Esophagus muscularis mucosa (tissue), 4 donors: ENCODE data around the gene HAPLN3.

Experiments
- EP300 ChIP-seq: sonication (generic); formaldehyde crosslinking; IDR thresholded peaks from one replicate; pipeline ENCODE4 v1.6.1; 2017; ENCODE audit warnings: antibody characterized with exemption
- POLR2A ChIP-seq: fragments of 450-650 bp; IDR thresholded peaks from one replicate; pipeline ENCODE4 v1.6.1; 2017; ENCODE audit warnings: antibody characterized with exemption, moderate library complexity, mild to moderate bottlenecking, low read depth
- TF ChIP-seq, protein P1 (sequence below), 3 experiments: fragments of 200-600 bp in 2 of 3; fragments of 450-650 bp in 1 of 3; sonication (generic) in 2 of 3; IDR thresholded peaks; one replicate each; pipeline ENCODE4 v1.5.1; 2017 to 2019; ENCODE audit warnings: antibody characterized with exemption in 3 of 3, mild to moderate bottlenecking in 2 of 3, moderate library complexity in 1 of 3

DNA sequence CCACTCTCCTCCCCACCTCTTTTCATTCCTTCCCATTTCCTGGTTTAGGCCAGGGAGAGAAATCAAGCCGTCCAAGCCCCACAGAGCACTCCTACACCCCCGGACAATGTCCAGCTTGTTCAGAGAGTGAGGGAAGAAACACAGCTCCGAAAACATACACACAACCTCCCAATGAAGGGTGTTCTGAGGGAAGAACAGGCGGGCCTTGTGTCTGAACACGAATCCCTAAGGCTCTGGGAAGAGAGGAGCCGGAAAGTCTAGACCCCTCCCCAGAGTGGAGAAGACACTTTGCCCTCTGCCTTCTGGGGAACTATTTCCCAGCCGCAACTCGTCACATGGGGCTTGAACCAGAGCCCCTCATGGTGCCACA, 61.6 kb downstream of the HAPLN3 start:
- TF ChIP-seq, protein P1, sequence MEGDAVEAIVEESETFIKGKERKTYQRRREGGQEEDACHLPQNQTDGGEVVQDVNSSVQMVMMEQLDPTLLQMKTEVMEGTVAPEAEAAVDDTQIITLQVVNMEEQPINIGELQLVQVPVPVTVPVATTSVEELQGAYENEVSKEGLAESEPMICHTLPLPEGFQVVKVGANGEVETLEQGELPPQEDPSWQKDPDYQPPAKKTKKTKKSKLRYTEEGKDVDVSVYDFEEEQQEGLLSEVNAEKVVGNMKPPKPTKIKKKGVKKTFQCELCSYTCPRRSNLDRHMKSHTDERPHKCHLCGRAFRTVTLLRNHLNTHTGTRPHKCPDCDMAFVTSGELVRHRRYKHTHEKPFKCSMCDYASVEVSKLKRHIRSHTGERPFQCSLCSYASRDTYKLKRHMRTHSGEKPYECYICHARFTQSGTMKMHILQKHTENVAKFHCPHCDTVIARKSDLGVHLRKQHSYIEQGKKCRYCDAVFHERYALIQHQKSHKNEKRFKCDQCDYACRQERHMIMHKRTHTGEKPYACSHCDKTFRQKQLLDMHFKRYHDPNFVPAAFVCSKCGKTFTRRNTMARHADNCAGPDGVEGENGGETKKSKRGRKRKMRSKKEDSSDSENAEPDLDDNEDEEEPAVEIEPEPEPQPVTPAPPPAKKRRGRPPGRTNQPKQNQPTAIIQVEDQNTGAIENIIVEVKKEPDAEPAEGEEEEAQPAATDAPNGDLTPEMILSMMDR (IDR thresholded peaks at IDR 0.05): no peak
- TF ChIP-seq EP300: no peak
- no peak for TF ChIP-seq POLR2A
